ENCODE measurements around the gene ZC3H12A. TPM values are rescaled to one million over a fixed set of nuclear protein-coding genes. Genes with fewer than 3 reads are reported as not detected.

ZC3H12A gene
- total and polyA plus RNA-seq, 2 experiments from 2014 or later: 9.0 to 9.3 TPM

DNA sequence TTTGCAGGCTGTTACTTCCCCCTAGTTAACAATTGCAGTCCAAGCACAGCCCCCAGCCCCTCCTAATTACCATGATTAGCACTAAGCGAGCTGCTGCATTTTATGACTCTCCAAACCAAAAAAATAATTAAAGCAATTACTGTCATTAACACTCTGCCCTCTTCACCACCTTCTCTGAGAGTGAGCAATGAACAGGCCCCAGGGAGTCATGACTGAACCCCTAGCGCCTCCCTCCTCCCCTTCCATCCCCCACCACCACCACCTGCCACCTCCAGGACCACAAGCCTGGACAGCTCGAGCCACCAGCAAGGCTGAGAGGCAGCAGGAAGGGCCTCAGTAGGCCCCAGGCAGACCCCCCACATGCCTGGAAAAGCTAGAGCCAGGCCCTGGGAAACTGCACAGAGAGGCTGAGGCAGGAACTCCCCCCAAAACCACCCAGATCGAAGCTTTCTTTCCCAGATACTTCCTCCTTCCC lies 35.5 kb upstream of the ZC3H12A start:
- Mint-ChIP-seq H3K4me3 (no peak overlapping the region; the same call in 2 of the 3 replicates), H3K27ac (no peak overlapping the region), H3K27me3 (ENCODE audit: insufficient read depth, low read depth, poor library complexity) (peaks cover 16% of the 10 kb centered on the region), H3K36me3 (ENCODE audit: low read depth) (no peaks in the 10 kb centered on the region), H3K9me3 (no peaks in the 10 kb centered on the region; the same call in 2 of the 3 replicates), H3K4me1 (peaks cover 20% of the 10 kb centered on the region)
- no peak overlapping the region for H2AFZ ChIP-seq
- H3K4me2 ChIP-seq: no peak overlapping the region
- H3K27me3 ChIP-seq (ENCODE audit: insufficient read depth): no peaks in the 10 kb centered on the region
- H3K4me3 ChIP-seq: no peak overlapping the region
- no peak for DNase-seq (ENCODE audit: low spot score)
- no peaks in the 10 kb centered on the region for H4K20me1 ChIP-seq (replicated peaks; ENCODE audit: insufficient read depth)
- no peaks in the 10 kb centered on the region for H3K79me2 ChIP-seq (replicated peaks; ENCODE audit: insufficient read depth)
- no peaks in the 10 kb centered on the region for H3F3A ChIP-seq (replicated peaks; ENCODE audit: low read depth)
- ATAC-seq: peak; percentile 20; the same call in 2 of the 3 replicates
- no peaks in the 10 kb centered on the region for H3K36me3 ChIP-seq (ENCODE audit: insufficient read depth)
- no peak overlapping the region for H3K27ac ChIP-seq (ENCODE audit: low read depth)
- TF ChIP-seq, protein P1, sequence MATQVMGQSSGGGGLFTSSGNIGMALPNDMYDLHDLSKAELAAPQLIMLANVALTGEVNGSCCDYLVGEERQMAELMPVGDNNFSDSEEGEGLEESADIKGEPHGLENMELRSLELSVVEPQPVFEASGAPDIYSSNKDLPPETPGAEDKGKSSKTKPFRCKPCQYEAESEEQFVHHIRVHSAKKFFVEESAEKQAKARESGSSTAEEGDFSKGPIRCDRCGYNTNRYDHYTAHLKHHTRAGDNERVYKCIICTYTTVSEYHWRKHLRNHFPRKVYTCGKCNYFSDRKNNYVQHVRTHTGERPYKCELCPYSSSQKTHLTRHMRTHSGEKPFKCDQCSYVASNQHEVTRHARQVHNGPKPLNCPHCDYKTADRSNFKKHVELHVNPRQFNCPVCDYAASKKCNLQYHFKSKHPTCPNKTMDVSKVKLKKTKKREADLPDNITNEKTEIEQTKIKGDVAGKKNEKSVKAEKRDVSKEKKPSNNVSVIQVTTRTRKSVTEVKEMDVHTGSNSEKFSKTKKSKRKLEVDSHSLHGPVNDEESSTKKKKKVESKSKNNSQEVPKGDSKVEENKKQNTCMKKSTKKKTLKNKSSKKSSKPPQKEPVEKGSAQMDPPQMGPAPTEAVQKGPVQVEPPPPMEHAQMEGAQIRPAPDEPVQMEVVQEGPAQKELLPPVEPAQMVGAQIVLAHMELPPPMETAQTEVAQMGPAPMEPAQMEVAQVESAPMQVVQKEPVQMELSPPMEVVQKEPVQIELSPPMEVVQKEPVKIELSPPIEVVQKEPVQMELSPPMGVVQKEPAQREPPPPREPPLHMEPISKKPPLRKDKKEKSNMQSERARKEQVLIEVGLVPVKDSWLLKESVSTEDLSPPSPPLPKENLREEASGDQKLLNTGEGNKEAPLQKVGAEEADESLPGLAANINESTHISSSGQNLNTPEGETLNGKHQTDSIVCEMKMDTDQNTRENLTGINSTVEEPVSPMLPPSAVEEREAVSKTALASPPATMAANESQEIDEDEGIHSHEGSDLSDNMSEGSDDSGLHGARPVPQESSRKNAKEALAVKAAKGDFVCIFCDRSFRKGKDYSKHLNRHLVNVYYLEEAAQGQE (IDR thresholded peaks at IDR 0.05; ENCODE audit: unreplicated experiment): peak; percentile 57
- TF ChIP-seq STAT1 (IDR thresholded peaks at IDR 0.05; ENCODE audit: unreplicated experiment) (no peak), ZNF114 (CRISPR knock-in tag; IDR thresholded peaks at IDR 0.05) (no peak), EZH2phosphoT487 (IDR thresholded peaks at IDR 0.05; ENCODE audit: unreplicated experiment) (no peak), EZH2 (IDR thresholded peaks at IDR 0.05; ENCODE audit: low read depth, unreplicated experiment) (no peak)
- TF ChIP-seq, protein P2, sequence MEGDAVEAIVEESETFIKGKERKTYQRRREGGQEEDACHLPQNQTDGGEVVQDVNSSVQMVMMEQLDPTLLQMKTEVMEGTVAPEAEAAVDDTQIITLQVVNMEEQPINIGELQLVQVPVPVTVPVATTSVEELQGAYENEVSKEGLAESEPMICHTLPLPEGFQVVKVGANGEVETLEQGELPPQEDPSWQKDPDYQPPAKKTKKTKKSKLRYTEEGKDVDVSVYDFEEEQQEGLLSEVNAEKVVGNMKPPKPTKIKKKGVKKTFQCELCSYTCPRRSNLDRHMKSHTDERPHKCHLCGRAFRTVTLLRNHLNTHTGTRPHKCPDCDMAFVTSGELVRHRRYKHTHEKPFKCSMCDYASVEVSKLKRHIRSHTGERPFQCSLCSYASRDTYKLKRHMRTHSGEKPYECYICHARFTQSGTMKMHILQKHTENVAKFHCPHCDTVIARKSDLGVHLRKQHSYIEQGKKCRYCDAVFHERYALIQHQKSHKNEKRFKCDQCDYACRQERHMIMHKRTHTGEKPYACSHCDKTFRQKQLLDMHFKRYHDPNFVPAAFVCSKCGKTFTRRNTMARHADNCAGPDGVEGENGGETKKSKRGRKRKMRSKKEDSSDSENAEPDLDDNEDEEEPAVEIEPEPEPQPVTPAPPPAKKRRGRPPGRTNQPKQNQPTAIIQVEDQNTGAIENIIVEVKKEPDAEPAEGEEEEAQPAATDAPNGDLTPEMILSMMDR (conservative IDR thresholded peaks at IDR 0.05; ENCODE audit: low read depth in 2 of 2): no peak
- TF ChIP-seq, protein P3, sequence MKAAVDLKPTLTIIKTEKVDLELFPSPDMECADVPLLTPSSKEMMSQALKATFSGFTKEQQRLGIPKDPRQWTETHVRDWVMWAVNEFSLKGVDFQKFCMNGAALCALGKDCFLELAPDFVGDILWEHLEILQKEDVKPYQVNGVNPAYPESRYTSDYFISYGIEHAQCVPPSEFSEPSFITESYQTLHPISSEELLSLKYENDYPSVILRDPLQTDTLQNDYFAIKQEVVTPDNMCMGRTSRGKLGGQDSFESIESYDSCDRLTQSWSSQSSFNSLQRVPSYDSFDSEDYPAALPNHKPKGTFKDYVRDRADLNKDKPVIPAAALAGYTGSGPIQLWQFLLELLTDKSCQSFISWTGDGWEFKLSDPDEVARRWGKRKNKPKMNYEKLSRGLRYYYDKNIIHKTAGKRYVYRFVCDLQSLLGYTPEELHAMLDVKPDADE (IDR thresholded peaks at IDR 0.05): no peak
- no peaks in the 10 kb centered on the region for H3K9me2 ChIP-seq (ENCODE audit: insufficient read depth)
- H3K4me1 ChIP-seq (ENCODE audit: insufficient read depth): no peaks in the 10 kb centered on the region

DNA sequence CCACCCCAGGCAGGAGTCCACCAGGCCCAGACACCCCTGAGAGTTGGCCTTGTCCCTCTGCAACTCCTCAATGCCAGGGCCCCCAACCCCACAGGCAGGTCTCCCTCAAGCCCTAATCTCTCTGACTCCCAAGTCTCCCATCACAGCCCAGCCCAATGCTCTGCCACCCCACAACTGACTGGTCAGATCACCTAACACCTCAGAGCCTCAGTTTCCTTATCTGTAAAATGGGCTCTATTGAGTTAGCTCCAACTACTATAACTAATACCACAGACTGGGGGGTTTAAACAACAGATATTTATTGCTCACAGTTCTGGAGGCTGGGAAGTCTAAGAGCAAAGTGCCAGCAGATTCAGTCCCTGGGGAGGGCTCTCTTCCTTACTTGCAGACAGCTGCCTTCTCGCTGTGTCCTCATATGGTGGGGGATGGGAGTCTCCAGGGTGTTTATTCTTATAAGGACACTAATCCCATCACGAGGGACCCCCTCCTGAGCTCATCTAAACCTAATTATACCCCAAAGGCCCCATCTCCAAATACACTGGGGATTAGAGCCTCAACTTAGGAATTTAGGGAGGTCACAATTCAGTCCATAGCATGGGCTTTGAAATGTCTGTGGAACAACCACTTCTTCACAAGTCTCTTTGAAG lies 34.9 kb upstream of the ZC3H12A start:
- Histone ChIP-seq H3K27ac (ENCODE audit: low read depth) (no peak overlapping the region), H3K27me3 (ENCODE audit: insufficient read depth) (no peaks in the 10 kb centered on the region), H2AFZ (no peak overlapping the region), H3F3A (replicated peaks; ENCODE audit: low read depth) (no peaks in the 10 kb centered on the region), H3K36me3 (ENCODE audit: insufficient read depth) (no peaks in the 10 kb centered on the region), H3K9me2 (ENCODE audit: insufficient read depth) (no peaks in the 10 kb centered on the region), H3K4me1 (ENCODE audit: insufficient read depth) (no peaks in the 10 kb centered on the region), H4K20me1 (replicated peaks; ENCODE audit: insufficient read depth) (no peaks in the 10 kb centered on the region), H3K4me3 (no peak overlapping the region), H3K4me2 (no peak overlapping the region), H3K79me2 (replicated peaks; ENCODE audit: insufficient read depth) (no peaks in the 10 kb centered on the region)
- ATAC-seq (no peak), DNase-seq (ENCODE audit: low spot score) (no peak)
- no peak overlapping the region for H3K27ac Mint-ChIP-seq
- TF ChIP-seq EZH2 (IDR thresholded peaks at IDR 0.05; ENCODE audit: low read depth, unreplicated experiment) (no peak), STAT1 (IDR thresholded peaks at IDR 0.05; ENCODE audit: unreplicated experiment) (no peak), JUNB (IDR thresholded peaks at IDR 0.05; ENCODE audit: unreplicated experiment) (no peak)
- peaks cover 20% of the 10 kb centered on the region for H3K4me1 Mint-ChIP-seq
- no peaks in the 10 kb centered on the region; the same call in 2 of the 3 replicates for H3K9me3 Mint-ChIP-seq
- H3K4me3 Mint-ChIP-seq: no peak overlapping the region; the same call in 2 of the 3 replicates
- no peaks in the 10 kb centered on the region for H3K36me3 Mint-ChIP-seq (ENCODE audit: low read depth)
- peaks cover 14% of the 10 kb centered on the region for H3K27me3 Mint-ChIP-seq (ENCODE audit: insufficient read depth, low read depth, poor library complexity)

Measured in GM23338 (cell line).